GM19452 (cell line): Measurements from ENCODE around the gene POU3F1.
A peak's percentile ranks its signal among the peaks of the same experiment; 100 is the strongest.

Experiments
- ATAC-seq: cut with Tn5 transposase; IDR thresholded peaks from one replicate; pipeline ENCODE4 v1.9.1; 2021; ENCODE audit not compliant: unreplicated experiment

POU3F1 gene

GRCh38 chr1:38046333-38046883, at the start of gene POU3F1:
Gene POU3F1, minus strand, starts transcription at chr1:38046793. Its CDS starts 50 bp downstream, at chr1:38046743.
- ATAC-seq: peak; percentile 3

DNA sequence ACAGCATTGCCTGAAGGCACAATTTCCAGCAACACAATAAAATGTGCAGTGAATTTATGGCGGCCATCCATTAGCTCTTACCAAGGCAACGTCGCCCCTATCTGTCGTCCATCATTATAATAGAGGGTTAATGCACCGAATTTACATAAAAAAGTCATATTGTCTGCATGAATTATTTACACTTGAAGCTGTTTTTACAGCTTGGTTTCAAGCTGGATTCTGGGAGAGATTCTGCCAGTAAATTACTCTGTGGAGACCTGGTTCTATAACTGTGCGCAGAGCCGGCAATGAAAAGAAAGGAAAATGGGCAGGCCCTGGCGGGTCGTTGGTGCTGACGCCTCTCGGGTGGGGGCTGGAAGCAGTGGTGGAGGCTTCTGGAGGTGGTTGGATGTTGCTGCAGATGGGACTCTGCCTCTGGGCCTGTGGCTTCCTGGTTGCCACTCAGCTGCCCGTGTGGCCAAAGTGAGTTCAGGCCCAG, 48.9 kb upstream of the POU3F1 start:
- no peak for ATAC-seq

GRCh38 chr1:38094711-38095290, 48.2 kb upstream of the POU3F1 start:
- no peak for ATAC-seq

DNA sequence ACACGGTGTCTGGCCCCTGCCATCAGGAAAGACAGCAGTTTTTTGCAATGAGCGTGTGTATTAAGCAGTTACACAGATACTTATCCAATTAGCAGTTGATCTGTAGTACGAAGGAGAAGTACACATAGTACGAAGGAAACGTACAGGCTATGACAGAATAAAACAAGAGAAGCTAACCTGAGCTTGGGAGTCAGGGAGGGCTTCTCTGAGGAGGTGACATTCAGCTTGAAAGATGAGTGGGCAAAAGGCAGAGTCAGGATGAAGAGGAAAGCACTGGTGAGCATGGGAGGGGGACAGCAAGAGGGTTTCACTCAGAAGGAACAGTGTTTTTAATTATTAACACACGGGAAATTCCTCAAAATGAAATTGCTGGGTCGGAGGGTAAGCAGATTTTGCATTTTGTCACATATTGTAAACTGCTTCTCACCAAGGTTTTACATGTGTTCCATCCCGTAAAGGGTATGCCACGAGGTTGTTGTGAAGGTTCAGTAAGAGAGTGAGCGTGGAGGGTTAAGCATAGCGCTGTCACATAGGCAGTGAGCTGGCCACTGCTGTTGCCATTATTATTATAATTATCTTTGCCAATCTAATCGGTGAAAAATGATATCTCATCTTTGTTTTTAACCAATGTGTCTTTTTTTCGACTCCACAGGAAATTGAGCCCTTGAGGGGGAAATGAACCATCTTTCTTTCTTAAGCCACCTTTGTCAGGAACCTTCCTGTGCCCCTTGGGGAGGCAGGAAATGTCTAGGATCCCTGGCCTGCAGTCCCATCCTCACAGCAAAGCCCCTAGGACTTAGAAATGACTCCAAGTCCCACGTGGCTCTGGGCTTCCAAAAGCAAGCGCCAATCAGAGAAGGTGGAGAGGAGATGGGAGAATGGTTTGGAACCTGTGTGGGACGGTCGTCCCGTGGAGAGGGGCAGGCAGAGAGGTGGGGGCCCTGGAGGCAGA, 47.3 kb upstream of the POU3F1 start:
- ATAC-seq: no peak

DNA sequence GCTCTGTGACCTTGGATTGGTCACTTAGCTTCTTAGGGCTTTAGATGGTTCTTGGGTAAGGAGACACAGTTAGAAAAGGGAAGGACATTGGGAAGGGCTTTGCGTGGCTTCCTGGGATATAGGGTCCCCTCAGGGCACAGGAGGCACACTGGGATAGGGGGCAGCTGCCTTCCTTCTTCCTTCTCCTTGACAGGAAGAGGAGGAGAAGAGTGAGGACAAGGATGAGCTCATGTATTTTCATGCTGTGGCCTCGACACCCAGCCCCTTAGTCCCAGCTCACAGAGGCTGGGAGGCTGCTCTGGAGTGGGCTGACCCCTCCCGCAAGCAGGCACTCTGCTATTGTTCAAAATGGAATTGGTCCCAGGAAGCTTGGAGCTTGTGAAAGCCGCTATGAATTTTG, 45.7 kb upstream of the POU3F1 start:
- ATAC-seq: no peak

GRCh38 chr1:38090796-38091195, 44.2 kb upstream of the POU3F1 start:
- ATAC-seq: no peak

DNA sequence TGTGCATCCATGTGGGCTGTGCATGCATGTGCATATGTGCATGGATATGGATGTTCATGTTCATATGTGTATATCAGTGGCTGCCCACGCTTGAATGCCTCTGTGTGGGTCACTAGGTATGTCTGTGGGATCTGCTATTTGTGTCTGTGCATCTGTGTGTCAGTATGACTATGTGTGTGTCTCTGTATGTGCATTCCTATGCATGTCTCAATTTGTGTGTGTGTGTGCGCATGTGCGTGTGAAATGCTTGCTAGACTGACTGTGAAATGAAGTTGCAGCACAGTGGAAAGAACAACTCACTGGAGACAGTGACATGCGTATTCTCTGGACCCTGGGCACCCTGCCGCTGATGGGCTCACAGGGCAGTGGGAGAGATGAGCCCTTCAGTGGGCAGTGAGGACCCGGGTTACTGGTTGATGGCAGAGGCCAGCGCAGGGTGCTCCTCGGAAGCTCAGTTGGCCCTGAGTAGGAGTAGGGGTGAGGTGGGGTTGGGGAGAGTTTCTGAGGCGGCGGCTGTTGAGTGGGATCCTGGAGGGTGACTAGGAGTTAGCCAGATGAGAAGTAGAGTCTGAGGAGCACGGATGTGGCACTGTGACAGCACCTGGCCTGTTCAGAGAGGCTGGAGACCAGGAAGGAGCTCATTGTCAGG, 43.2 kb upstream of the POU3F1 start:
- ATAC-seq: no peak

GRCh38 chr1:38088791-38089190, 42.2 kb upstream of the POU3F1 start:
- ATAC-seq: no peak

DNA sequence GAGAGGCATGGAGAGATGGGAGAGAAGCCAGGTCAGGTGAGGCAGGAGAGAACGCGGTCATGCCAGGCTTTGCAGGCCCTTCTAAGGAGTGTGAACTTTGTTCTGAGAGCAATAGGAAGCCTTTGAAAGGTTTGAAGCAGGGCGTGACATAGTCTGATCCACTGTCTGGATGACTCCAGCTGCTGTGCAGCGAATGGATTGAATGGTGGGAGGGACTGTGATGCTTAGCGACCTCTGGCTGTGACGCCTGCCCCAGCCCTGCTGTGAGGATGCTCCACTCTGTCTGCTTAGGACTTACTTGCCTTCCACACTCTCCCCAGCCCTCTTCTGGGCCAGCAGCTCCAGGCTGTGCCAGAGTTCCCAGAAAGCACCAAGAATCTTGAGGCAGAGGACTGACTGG, 41.8 kb upstream of the POU3F1 start:
- no peak for ATAC-seq

GRCh38 chr1:38087676-38088075, 41.1 kb upstream of the POU3F1 start:
- ATAC-seq: no peak

GRCh38 chr1:38085666-38086330, 39.2 kb upstream of the POU3F1 start:
- ATAC-seq: no peak

GRCh38 chr1:38084700-38085099, 38.1 kb upstream of the POU3F1 start:
- no peak for ATAC-seq

GRCh38 chr1:38084113-38084512, 37.5 kb upstream of the POU3F1 start:
- ATAC-seq: no peak

DNA sequence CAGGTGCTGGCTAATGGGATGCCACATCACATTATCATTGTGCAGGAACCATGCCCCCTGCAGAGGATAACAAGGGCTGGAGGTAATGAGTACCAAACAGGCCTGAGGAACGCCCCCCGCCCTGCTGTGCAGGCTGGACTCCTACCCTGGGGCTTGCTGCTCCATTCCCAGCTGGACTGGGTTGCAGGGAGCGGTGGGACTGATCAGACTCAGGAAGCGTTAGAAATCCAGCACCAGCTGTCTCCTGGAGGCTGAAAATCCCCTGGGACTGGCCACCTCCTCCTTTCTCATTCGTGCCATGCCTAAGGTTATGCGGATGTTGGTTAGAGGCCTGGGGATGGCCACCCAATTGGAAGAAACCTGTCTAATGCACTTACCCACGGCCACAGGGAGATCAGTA, 36.9 kb upstream of the POU3F1 start:
- ATAC-seq: no peak

- no peak for ATAC-seq
These were observed 36.2 kb upstream of the POU3F1 start for GRCh38 chr1:38082769-38083263.

- no peak for ATAC-seq
These were observed 32.4 kb upstream of the POU3F1 start for GRCh38 chr1:38079019-38079418.

DNA sequence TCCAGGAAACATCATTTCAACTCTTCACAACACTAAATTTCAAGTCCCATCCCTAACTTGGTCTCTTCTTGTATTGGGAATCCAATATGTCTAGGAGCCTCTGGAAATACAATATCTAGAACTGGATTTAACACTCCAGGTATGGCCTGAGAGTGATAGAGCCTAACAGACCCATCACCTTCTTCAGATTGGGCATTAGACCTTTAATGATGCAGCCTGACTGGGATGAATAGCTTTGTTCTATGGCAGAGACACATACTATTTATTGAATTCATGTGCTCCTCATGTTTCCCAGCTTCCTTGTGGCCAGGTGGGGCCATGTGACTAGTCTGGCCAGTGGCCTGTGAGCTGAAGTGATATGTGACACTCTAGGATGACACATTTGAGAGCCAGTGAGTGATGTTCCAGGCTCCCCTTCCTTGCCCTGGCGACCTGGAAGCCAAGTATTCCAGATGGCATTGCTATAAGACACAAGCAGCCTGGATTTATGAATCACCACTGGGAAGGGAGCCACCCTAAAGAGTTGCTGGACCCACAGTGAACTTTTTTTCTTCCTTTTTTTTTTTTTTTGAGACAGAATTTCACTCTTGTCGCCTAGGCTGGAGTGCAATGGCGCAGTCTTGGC, 31.0 kb upstream of the POU3F1 start:
- ATAC-seq: no peak

GRCh38 chr1:38076455-38076854, 29.9 kb upstream of the POU3F1 start:
- no peak for ATAC-seq

- ATAC-seq: no peak
These were observed 29.4 kb upstream of the POU3F1 start for GRCh38 chr1:38076038-38076437.

GRCh38 chr1:38075191-38075590, 28.6 kb upstream of the POU3F1 start:
- no peak for ATAC-seq
